ENCODE measurements around the gene CNKSR3.

DNA sequence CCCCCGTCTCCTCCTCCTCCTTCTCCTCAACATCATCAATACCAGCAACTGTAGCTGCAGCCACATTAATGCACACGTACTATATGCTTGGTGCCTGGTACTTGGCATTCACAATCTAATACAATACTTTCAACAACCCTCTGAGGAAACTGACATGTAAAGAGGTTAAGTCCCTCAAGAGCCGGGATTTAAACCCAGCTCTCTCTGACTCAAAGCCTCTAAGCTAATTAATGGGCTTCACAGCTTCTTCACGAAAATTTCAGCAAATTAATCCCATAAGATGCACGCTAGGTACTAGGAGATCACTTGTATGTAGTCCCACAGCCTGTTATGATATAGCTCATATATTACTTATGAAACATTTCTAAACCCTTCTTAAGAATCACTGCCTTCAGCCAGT lies 80.8 kb downstream of the CNKSR3 start:
- TF ChIP-seq, protein P1, sequence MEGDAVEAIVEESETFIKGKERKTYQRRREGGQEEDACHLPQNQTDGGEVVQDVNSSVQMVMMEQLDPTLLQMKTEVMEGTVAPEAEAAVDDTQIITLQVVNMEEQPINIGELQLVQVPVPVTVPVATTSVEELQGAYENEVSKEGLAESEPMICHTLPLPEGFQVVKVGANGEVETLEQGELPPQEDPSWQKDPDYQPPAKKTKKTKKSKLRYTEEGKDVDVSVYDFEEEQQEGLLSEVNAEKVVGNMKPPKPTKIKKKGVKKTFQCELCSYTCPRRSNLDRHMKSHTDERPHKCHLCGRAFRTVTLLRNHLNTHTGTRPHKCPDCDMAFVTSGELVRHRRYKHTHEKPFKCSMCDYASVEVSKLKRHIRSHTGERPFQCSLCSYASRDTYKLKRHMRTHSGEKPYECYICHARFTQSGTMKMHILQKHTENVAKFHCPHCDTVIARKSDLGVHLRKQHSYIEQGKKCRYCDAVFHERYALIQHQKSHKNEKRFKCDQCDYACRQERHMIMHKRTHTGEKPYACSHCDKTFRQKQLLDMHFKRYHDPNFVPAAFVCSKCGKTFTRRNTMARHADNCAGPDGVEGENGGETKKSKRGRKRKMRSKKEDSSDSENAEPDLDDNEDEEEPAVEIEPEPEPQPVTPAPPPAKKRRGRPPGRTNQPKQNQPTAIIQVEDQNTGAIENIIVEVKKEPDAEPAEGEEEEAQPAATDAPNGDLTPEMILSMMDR (IDR thresholded peaks at IDR 0.05; ENCODE audit: low read depth, low read length), result no peak
- TF ChIP-seq EZH2phosphoT487 (IDR thresholded peaks at IDR 0.05; ENCODE audit: low read depth), result no peak

All from OCI-LY3 (cell line).